Small intestine (tissue), 7 donors: ENCODE measurements around the gene NKD2. TPM values are rescaled to one million over a fixed set of nuclear protein-coding genes. Genes with fewer than 3 reads are reported as not detected.

ENCODE experiments used
- DNase-seq, 2 donors: peaks; one replicate each; pipeline versions ENCODE4 v3.0.0 to v3.0.0-alpha.2; 2013
- FAIRE-seq: peaks from 2 replicates; lab custom pipeline; 2012; peaks lifted over from hg19 to GRCh38; lab: Jason Lieb, UNC
- H3K27ac ChIP-seq, 3 donors: one replicate each; pipeline ENCODE4 v1.5.1; 2013; ENCODE audit warnings: low read length in 2 of 3, mild to moderate bottlenecking in 2 of 3, control low read depth in 1 of 3, inconsistent platforms in 1 of 3, low read depth in 1 of 3, moderate library complexity in 1 of 3
- H3K27me3 ChIP-seq, 3 donors: one replicate each; pipeline ENCODE4 v1.6.1; 2013; ENCODE audit warnings: low read length in 3 of 3, inconsistent platforms in 1 of 3; ENCODE audit not compliant: control insufficient read depth in 3 of 3, insufficient read depth in 3 of 3
- H3K36me3 ChIP-seq, 3 donors: one replicate each; pipeline ENCODE4 v1.6.1; 2013; ENCODE audit warnings: low read length in 3 of 3, inconsistent platforms in 1 of 3, low read depth in 1 of 3, mild to moderate bottlenecking in 1 of 3, moderate library complexity in 1 of 3; ENCODE audit not compliant: control insufficient read depth in 3 of 3, insufficient read depth in 2 of 3
- H3K4me1 ChIP-seq, 3 donors: one replicate each; pipeline ENCODE4 v1.6.1; 2013; ENCODE audit warnings: low read length in 2 of 3, inconsistent platforms in 1 of 3, low read depth in 1 of 3, mild to moderate bottlenecking in 1 of 3, moderate library complexity in 1 of 3; ENCODE audit not compliant: control insufficient read depth in 3 of 3, insufficient read depth in 2 of 3
- H3K4me3 ChIP-seq, 3 donors: one replicate each; pipeline ENCODE4 v1.5.1; 2013; ENCODE audit warnings: low read length in 3 of 3, control low read depth in 1 of 3, inconsistent platforms in 1 of 3, low read depth in 1 of 3, mild to moderate bottlenecking in 1 of 3, moderate library complexity in 1 of 3
- H3K9me3 ChIP-seq, 2 donors: one replicate each; pipeline ENCODE4 v1.6.1; 2013; ENCODE audit warnings: low read depth in 1 of 2, low read length in 1 of 2; ENCODE audit not compliant: control insufficient read depth in 2 of 2, insufficient read depth in 1 of 2
- WGBS, 3 donors: extraction: QIAGEN DNeasy Blood & Tissue Kit; methylation state at CpG; one replicate each; pipeline ENCODE4 v1.1.7; 2013; 5-methylcytosine and 5-hydroxymethylcytosine counted together
- polyA plus RNA-seq, 4 donors: library from polyadenylated mRNA; stranded (reverse) in 3 of 4; unstranded in 1 of 4; fragments of 200-250 nt in 3 of 4; fragments of 120-200 nt in 1 of 4; gene quantifications; one replicate each; pipeline versions ENCODE4 v1.2.1 to v1.2.3, GENCODE V29; 2013
- donor health status: healthy with polysubstance abuse.
- donor health status: control.
- donor health status: control.
- donor health status: Bipolar disorder and iron deficiency.
- donor health status: healthy.

Gene NKD2
- polyA plus RNA-seq, 4 donors: 0.22 to 11.9 (median 2.2) TPM

DNA sequence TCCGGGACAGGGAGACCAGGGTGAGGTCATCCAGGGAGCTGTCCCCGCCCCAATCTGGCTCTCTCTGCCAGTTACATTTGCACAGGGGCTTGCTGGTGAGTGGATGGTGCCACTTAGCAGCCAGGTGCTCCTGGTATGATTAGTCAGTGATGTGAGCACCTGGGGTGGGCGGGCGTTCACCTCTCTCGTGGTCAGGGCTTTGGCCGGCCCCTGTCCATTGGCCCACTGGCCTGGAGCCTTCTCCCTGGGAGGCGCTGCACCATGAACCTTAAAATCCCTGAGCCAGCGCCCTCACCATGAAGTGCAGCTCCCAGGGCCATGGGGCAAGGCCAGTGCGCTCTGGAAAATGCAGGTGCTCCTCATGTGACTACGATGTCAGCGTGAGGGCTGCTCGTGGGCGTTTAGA is 2.0 kb downstream of the NKD2 start:
- Histone ChIP-seq H3K9me3 (no peaks in the 10 kb centered on the region), H3K4me3 (no peak overlapping the region), H3K4me1 (peaks cover 0 to 39% (median 0%) of the 10 kb centered on the region in 3 donors), H3K27ac (peak overlapping the region in 1 of 3 donors; percentile 8), H3K36me3 (peaks cover 0 to 48% (median 0%) of the 10 kb centered on the region in 3 donors), H3K27me3 (peaks cover 0 to 17% (median 16%) of the 10 kb centered on the region in 3 donors)
- DNase-seq (peak in 1 of 2 donors; percentile 60), FAIRE-seq (no peak)
- WGBS, 3 donors: 19 to 63% (median 32%) methylated on average over 13 of the region's 13 CpGs

DNA sequence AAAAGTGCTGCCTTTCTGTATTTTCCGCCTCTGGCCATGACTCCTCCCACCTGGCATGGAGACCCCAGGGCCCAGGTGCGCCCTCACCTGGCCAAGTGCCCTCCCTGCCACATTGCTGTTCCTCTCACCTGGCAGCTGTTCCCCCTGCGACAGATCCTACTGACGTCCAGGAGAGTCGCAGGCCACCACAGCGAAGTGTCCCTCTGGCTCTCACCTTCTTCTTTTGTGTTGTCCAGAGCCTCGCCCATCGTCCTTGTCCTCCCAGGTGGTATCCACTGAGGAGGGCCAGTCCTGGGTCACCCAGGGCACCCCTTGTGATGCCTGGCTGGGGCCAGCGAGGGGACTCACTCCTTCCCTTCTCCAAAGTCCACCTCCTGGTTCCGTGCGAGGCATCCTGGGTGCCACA is 2.6 kb downstream of the NKD2 start:
- Histone ChIP-seq H3K27ac (no peak overlapping the region), H3K9me3 (no peaks in the 10 kb centered on the region), H3K4me1 (peaks cover 0 to 33% (median 0%) of the 10 kb centered on the region in 3 donors), H3K4me3 (no peak overlapping the region), H3K27me3 (peaks cover 0 to 17% (median 16%) of the 10 kb centered on the region in 3 donors), H3K36me3 (peaks cover 0 to 54% (median 0%) of the 10 kb centered on the region in 3 donors)
- WGBS, 3 donors: 44 to 62% (median 45%) methylated on average over 11 of the region's 11 CpGs
- DNase-seq (peak in 1 of 2 donors; percentile 67), FAIRE-seq (no peak)

DNA sequence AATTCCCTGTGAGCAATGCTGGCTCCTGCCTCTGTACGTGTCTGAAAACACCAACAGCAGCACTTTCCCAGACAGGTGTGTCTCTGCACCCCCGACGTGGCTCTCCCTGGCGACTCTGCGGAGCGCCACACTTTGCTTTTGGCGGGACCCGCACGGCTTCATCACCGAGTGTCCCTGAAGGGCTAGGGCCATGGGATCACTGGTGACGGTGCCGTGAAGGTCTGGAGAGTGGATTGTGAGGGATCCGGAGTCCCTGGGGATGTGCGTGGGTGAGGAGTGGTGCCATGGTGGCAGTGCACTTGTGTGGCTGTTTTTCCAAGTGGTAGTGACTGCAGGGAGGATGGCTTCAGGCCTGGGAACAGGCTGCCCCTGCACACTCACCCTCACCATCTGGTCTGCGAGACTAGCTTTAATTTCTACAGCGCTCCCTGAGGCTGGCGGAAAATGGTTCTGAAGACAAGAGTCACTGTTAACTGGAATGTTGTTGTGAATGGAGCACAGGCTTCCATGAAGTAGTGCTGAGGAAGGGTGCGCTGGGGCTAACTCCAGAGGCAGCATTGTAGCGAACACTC is 3.2 kb downstream of the NKD2 start:
- 71 to 86% (median 73%) methylated on average over 19 of the region's 19 CpGs for WGBS, 3 donors

DNA sequence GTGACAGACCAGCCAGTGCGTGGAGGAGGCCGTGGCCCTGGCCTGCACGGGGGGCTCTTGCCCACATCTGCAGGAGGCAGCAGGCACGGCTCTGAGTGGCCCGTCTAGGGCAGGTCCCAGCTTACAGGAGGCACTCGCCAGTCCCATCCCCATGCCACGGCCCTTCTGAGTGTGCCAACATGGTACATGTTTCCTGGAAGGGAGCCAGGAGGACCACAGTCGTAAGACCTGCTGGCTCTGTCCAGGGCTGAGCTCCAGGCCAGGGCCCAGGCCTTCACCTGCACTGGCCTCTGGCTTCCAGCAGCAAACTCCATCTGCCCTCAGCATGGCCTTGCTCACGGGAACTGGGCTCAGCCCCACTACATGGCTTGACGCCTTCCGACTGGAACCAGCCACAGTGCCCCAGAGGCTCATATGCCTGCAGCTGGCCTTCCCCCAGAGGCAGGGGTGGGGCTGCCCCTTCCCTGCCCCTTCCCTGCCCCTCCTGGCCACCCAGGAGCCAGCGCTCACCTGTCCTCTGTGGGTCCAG is 3.8 kb downstream of the NKD2 start:
- Histone ChIP-seq H3K9me3 (no peaks in the 10 kb centered on the region), H3K27ac (no peak overlapping the region), H3K27me3 (peaks cover 0 to 16% (median 14%) of the 10 kb centered on the region in 3 donors), H3K36me3 (peaks cover 0 to 65% (median 0%) of the 10 kb centered on the region in 3 donors), H3K4me3 (no peak overlapping the region), H3K4me1 (peaks cover 0 to 30% (median 0%) of the 10 kb centered on the region in 3 donors)
- DNase-seq (no peak), FAIRE-seq (no peak)
- 83 to 86% (median 85%) methylated on average over 12 of the region's 12 CpGs for WGBS, 3 donors

More for the DNA sequence above, 3.2 kb downstream of the NKD2 start:
- DNase-seq: no peak
- Histone ChIP-seq H3K27me3 (peaks cover 0 to 16% (median 15%) of the 10 kb centered on the region in 3 donors), H3K4me3 (no peak overlapping the region), H3K36me3 (peaks cover 0 to 60% (median 0%) of the 10 kb centered on the region in 3 donors), H3K27ac (no peak overlapping the region), H3K4me1 (peaks cover 0 to 30% (median 0%) of the 10 kb centered on the region in 3 donors), H3K9me3 (no peaks in the 10 kb centered on the region)
- FAIRE-seq: no peak

DNA sequence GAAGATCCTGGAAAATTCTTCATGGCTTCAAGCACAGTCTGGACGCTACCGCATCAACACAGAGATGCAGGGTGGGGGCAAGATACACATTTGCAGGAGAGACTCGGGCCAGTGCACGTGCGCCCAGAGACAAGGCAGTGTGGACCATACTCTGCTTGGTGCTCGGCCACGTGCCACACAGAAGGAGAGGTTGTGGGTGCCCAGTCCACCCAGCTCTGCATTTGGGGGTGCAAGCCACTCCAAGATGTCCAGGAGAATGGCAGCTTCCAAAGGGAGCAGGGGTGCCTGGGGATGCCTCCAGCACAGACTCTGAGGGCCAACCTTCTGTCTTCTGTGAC is 4.3 kb downstream of the NKD2 start:
- peaks cover 0 to 25% (median 0%) of the 10 kb centered on the region in 3 donors for H3K4me1 ChIP-seq
- 93 to 96% (median 95%) methylated on average over 7 of the region's 7 CpGs for WGBS, 3 donors
- FAIRE-seq: no peak
- H3K36me3 ChIP-seq: peaks cover 0 to 70% (median 0%) of the 10 kb centered on the region in 3 donors
- no peak for DNase-seq
- H3K4me3 ChIP-seq: no peak overlapping the region
- H3K9me3 ChIP-seq: no peaks in the 10 kb centered on the region
- peaks cover 0 to 16% (median 12%) of the 10 kb centered on the region in 3 donors for H3K27me3 ChIP-seq
- H3K27ac ChIP-seq: no peak overlapping the region

DNA sequence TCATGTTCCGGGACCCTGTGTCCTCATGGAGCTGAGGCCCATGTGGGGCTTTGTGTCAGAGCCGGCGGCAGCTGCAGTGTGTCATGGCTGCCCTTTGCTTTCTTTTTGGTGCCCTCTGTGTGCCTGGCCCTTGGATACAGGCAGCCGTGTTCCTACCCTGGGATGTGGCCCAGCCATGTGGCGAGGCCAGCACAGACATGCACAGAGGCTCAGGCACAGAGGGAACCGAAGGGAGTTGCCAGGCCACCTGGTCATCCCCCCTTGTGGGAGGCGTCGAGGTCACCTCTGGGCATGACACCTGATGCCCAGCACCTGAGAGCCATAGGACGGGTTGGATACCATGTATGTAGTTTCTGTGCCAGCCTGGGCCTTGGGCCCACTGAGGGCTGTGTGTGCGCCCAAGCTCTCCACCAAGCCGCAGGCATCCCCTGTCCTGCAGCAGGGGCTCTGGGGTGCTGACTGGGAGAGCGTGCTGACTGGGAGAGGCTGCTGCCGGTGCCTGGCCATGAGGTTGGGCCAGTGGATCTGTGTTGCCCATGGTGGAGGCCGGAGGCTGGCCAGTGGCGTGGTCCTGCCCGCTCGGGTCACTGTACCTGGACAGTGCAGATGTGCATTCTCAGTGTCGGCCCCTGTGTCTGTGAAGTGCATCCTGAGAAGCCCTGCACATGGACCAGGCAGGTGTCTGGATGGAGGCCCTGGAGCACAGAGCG is 4.8 kb downstream of the NKD2 start:
- no peak for FAIRE-seq
- Histone ChIP-seq H3K9me3 (no peaks in the 10 kb centered on the region), H3K27me3 (peaks cover 0 to 16% (median 9%) of the 10 kb centered on the region in 3 donors), H3K4me3 (no peak overlapping the region), H3K27ac (no peak overlapping the region), H3K4me1 (peaks cover 0 to 19% (median 0%) of the 10 kb centered on the region in 3 donors), H3K36me3 (peaks cover 0 to 76% (median 0%) of the 10 kb centered on the region in 3 donors)
- DNase-seq: no peak
- WGBS, 3 donors: 89 to 92% (median 90%) methylated on average over 19 of the region's 19 CpGs

DNA sequence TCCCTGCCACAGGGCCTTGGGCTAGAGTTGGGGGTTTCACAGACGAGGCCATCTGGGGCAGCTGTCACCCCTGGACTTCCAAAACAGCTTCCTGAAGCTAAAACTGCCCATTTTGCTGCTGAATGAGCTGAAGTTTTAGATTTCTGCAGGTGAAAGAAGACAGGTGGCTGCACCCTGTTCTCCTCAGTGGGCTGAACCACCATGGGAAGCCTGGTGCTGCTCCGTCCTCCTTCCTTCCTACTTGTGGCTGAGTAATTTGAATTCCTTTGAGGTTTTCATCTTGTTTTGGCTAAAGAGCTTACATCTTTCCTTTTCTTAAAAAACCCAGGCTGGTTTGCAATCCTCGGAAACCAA is 5.3 kb downstream of the NKD2 start:
- Histone ChIP-seq H3K4me3 (no peak overlapping the region), H3K4me1 (peaks cover 0 to 18% (median 0%) of the 10 kb centered on the region in 3 donors), H3K9me3 (no peaks in the 10 kb centered on the region), H3K27ac (no peak overlapping the region), H3K27me3 (peaks cover 0 to 16% (median 9%) of the 10 kb centered on the region in 3 donors), H3K36me3 (peaks cover 0 to 79% (median 0%) of the 10 kb centered on the region in 3 donors)
- 79 to 95% (median 80%) methylated on average over 3 of the region's 3 CpGs for WGBS, 3 donors
- no peak for DNase-seq
- no peak for FAIRE-seq

DNA sequence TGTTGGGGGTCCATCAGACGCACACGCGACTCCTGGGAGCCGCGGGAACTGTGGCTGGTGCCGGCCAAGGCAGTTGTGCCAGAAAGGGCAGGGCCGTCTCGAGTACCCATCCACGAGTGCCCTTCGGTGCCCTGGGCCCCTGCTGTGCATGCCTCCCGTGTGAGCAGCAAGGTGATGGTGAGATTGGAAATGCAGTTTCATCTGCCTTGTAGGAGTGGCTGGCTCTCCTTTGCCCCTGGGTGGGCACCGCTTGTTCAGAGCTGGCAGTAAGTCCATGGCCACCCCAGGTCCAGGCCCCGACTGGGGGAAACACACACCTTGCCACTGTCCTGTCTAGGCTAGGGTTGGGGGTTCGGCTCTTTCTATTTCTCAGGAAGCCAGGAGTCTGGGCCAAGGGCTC is 5.7 kb downstream of the NKD2 start:
- no peak for FAIRE-seq
- 90 to 93% (median 92%) methylated on average over 14 of the region's 14 CpGs for WGBS, 3 donors

More for the DNA sequence above, 5.7 kb downstream of the NKD2 start:
- peaks cover 0 to 18% (median 0%) of the 10 kb centered on the region in 3 donors for H3K4me1 ChIP-seq
- H3K27ac ChIP-seq: no peak overlapping the region
- no peak overlapping the region for H3K4me3 ChIP-seq
- no peaks in the 10 kb centered on the region for H3K9me3 ChIP-seq
- H3K27me3 ChIP-seq: peaks cover 0 to 13% (median 9%) of the 10 kb centered on the region in 3 donors
- peaks cover 0 to 84% (median 0%) of the 10 kb centered on the region in 3 donors for H3K36me3 ChIP-seq
- DNase-seq: no peak
